ENCODE measurements around the gene IMMP2L.
A peak's percentile ranks its signal among the peaks of the same experiment; 100 is the strongest.
"Not testable (repeated sequence)": the region's sequence is repeated elsewhere in the genome, so short reads cannot be mapped to it uniquely, and the experiment has no call there.

Gene IMMP2L

DNA sequence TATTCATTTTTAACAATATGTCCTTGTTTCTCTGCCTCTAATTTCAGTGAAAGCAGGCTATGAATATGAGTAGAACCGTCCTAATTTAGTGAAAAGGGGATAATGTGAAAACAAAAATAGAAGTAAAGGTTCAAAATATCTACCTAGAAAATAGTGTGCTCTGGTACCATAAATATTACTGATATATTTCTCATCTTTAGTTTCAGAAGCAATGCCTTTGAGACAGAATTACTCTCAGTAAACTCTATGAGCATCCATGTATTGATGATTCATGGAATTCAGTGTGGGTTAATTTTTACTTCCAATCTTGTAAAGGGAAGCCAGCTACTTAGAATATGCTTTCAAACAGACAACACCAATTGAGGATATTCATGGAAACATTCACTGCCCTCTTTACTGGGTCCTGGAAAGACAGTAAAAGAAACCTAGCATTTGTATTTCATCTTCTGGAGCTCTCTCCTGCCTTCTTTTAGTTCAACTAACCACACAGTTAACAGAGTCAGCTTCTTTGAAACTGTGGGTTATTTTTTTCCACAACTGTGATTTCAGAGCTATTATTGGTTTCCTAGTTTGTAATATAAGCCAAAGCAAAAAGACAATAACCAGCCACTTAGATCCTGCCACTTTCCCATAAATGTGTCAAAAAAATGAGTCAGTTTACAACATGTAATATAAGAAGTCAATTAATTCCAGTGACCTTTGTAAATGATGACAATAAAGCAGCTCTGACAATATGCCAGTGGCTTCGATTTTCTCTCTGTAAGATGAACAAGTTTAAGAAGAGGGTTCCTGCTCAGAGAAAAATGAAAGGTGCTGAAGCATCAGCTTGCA, 469.7 kb downstream of the IMMP2L start:
- peak; percentile 50 for DNase-seq

- DNase-seq = peak; percentile 84
Observed at GRCh38 chr7:111091593-111092358, 470.5 kb downstream of the IMMP2L start.

DNA sequence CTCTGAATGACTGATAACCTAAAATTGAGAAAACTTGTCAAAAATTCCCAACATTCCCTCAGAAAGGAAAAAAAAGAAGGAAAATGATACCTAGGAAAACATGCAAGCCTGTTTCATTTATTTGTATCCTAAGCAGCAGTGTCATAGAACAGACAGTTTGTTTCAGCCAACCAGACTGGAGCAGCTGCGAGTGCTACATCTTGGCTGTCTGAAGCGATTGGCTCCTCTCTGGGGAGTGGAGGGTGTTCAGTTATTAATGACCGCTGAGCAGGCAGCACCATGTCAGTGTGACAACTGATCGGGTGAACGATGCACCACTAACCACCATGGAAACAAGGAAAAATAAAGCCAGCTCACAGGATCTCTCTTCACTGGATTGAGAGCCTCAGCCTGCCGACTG, 471.4 kb downstream of the IMMP2L start, which contains the start of gene LRRN3:
TSS of gene LRRN3 (plus strand) at position 282 of the 400 bp plus-strand sequence. CDS start 31,646 bp downstream, outside the sequence.
- peak; percentile 90 for DNase-seq

DNA sequence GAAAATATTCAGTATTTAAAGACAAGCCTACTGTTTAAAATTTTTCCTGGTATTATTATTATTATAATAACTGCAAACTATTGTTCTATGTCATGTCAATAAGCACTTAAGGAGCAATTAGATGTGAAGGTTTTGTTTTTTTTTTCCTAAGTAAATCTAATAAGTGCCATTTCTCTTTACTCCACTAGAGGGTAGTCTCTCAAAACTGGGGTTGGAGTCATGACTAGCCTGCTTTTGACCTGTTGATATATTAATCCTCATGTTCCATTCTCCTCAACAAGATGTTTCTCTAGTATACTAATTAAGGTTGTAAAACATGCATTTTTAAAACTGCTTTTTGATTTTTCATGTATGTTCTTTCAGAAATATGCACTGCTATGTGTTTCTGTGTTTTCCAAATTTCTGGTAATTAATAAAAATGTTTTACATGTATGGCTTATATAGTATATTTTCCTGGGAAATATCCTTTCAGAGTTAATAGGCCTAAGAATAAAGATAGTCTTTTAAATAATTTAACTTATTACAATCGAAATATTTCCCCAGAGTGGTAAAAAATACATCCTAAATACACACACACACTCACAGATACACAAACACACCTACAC, 472.4 kb downstream of the IMMP2L start:
- peak; percentile 80 for DNase-seq

- DNase-seq = no peak
Observed at GRCh38 chr7:111088328-111088727, 474.0 kb downstream of the IMMP2L start.

DNA sequence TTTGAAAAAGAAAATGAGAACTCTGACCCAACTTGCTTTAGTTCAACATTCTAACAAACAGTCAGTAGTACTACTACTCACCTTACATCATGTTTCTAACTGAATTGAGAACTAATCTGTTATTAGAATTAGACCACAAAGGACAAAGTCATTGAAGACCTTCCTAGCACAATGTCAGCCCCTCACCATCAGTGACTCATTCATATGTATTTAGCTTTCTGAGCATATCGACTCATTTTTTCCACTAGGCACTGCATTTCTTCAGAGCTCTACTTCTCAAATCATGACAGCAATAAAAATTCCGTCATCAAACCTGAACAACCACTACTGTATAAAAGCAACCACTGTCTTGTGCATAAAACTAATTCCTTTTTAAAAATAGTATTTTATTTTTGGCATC, 475.8 kb downstream of the IMMP2L start:
- no peak for DNase-seq

DNA sequence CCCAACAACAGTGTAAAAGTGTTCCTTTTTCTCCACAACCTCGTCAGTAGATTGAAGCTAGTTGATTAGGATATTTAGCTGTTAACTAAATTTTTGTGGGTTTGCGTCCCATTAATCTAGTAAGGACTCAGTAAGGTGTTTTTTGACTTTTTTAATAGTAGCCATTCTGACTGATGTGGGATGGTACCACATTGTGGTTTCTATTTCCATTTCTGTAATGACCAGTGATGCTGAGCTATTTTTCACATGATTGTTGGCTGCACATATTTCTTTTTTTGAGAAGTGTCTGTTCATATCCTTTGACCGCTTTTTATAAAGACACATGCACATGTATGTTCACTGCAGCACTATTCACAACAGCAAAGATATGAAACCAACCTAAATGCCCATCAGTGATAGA, 476.9 kb downstream of the IMMP2L start:
- no peak for DNase-seq

DNA sequence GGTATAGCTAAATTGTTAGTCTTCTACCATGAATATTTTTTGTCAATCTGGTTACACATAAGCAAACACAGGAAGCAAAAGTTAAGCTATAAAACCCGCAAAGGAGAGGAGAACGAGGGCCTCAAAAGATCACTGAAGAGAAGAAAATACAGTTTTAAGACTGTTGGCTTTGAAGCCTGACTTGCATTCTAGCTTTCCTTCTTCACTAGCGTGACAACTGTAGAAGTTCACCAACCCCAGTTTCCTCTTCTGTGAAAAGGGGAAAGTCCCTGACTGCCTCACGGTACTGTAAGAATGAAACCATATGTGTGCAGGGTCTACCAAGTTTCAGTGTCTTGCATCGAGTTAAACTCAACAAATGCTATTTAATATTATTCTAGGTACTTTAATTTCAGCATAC, 478.9 kb downstream of the IMMP2L start:
- DNase-seq = no peak

GRCh38 chr7:111082351-111082750, 479.9 kb downstream of the IMMP2L start:
- no peak for DNase-seq

DNA sequence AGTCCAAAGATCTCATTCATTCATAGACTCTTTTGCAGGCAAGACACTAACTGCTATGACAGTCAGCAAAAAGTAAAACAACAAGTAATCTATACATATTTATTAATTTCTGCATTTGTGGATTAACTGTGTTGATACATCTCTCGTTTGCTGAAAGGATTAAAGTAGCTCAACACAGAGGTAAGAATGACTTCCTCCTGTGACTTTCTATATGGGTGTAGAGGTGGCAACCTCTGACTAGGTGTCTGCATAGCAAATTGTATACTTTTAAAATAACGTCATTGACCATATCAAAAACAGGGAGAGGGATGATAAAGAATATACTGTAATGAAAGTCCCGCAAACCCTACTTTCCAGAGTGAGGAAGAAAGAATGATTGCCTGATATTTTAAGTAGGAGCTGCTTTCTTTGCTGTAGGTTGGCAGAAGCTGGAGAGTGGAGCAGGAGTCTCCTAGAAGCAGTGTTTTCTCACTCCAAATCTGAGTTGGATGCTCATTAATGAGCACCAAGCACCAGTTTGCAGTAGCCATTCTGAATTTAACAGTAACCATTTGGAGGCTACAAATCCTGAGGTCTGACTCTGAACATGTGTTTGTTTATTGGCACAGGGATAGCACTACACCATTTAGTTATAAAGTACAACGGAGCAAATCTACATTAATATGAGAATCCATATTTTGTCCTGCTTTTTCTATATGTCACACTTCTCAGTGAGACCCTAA, 480.6 kb downstream of the IMMP2L start:
- DNase-seq = no peak

DNA sequence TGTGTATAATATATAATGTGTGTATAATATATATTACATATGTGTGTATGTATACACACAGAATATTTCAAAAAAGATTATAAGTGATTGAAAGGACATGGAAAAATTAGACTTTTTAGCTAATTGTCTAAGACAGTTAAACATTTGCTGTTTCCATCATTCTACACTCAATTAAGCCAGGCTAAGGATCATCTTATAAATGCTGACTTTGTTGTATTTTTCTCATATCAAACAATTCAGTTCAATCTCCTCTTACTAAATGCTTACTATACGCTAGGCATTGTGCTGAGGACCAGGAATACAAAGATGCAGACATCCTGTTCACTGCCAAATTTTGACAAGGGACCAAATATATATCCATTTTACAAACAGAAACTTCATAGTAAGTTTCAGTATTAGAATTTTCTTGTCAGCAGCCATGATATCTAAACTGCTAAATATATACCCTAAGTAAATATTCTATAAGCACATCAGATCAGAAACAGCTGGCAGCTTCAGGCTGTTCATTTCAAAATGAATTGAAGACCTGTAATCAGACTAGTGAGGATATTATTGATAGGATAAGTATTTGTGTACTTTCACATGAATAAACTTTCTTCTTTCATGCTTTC, 481.7 kb downstream of the IMMP2L start:
- DNase-seq = no peak

DNA sequence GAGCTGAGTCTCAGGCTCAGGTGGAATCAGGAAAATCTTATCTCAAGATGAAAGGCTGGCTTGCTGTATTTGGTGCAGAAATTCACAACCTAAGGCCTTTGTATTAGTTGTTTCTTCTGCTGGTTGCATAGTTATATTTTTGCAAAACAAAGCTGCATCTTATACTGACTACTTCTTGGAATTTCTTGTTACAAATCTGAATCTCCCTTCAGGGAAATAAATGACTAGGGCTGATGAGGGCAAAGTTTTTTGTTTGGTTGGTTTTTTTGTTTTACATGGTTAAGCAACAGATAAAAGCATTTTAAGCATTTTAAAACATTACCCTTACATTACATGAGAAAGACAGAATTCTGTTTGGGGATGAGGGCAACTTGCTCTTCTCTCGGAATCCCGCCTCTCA, 485.3 kb downstream of the IMMP2L start:
- no peak for DNase-seq

GRCh38 chr7:111076205-111076604, 486.1 kb downstream of the IMMP2L start:
- no peak for DNase-seq

DNA sequence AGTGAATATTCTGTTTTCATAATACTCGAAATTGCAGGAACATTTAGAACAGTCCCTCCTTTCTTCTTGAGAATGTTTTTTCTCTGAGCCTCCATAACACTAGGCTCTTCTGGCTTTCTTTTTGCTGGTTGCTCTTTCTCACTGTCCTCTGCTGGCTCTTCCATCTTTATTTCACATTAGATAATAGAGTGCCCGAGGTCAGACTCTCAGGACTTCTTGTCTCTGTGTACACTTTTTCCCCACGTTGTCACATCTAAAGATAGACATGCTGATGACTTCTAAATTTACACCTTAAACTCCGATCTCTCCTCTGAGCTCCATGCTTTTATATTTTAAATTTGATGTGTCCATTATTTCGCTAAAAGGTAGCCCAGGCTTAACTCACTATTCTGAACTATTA, 486.8 kb downstream of the IMMP2L start:
- DNase-seq = no peak

GRCh38 chr7:111074748-111075146, 487.5 kb downstream of the IMMP2L start:
- no peak for DNase-seq

DNA sequence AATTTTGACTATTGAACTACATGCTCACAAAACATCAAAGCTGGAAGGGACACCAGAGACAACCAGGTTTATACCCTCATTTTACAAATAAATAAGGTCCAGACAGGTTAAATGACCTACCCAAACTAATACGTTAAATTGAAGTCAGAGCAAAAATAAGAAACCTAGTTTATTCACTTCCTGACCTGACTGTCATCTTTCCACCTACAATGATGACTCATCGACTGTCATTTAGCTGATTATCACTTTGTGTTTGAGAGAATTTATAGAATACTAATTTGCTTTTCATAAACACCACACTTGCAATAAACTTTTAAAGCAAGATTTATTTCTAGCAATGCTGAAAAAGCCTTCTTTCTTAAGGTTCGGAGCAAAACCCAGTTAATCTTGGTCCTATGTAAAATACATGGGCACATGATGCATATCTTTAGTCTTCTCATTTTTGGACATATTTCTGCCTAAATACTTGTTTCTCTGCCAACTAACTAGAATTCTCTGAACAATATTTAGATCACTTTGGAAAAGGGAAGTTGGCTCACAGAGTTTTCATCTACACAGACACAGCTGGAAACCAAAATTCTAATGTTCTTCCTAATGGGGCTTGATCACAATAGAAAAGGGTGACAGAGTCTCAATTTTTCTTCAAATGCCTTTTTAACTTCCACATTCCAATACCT, 488.1 kb downstream of the IMMP2L start:
- no peak for DNase-seq

DNA sequence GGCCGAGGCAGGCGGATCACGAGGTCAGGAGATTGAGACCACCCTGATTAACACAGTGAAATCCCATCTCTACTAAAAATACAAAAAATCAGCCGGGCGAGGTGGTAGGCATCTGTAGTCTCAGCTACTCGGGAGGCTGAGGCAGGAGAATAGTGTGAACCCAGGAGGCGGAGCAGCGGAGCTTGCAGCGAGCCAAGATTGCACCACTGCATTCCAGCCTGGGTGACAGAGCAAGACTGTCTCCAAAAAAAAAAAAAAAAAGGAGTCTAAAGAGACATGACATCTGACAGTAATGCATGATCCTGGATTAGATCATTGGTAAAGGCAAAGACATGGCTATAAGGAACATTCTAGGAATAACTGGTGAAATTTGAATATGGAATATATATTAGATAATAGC, 489.6 kb downstream of the IMMP2L start:
- not testable (repeated sequence) for DNase-seq

- DNase-seq = no peak
Observed at GRCh38 chr7:111071556-111071955, 490.7 kb downstream of the IMMP2L start.

- no peak for DNase-seq
Observed at GRCh38 chr7:111068618-111069017, 493.7 kb downstream of the IMMP2L start.

GRCh38 chr7:111067682-111068081, 494.6 kb downstream of the IMMP2L start:
- DNase-seq = no peak

DNA sequence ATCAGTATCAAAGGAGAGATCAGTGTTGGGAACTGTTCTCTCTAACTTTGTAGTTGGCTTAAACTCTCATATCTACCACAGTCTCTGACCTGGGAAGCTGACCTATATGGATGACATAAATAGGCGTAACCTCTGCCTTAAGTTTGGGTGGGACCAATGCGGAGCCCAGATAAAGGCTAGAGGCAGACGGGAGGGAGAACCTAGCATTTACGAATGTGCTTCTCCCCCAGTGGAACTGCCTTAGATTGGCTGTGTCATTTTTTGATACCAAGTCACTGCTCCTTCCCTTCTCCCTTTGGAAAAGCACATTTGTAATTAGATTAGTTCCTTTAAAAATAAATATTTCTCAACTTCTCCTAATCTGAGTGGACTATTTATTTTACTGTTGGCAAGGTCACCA, 495.0 kb downstream of the IMMP2L start:
- no peak for DNase-seq

DNA sequence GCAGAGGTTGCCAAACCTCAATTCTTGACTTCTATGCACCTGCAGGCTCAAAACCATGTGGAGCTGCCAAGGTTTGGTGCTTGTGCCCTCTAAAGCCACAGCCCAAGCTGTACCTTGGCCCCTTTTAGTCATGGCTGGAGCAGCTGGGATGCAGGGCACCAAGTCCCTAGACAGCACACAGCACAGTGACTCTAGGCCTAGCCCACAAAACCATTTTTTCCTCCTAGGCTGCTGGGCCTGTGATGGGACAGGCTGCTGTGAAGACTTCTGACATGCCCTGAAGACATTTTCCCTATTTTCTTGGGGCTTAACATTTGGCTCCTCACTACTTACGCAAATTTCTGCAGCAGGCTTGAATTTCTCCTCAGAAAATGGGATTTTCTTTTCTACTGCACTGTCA, 499.1 kb downstream of the IMMP2L start:
- no peak for DNase-seq
